ENCODE measurements around the gene YTHDC1. TPM values are rescaled to one million over a fixed set of nuclear protein-coding genes. Genes with fewer than 3 reads are reported as not detected.
"Not testable (repeated sequence)": the region's sequence is repeated elsewhere in the genome, so short reads cannot be mapped to it uniquely, and the experiment has no call there.

The YTHDC1 gene
- 10 to 100 TPM; 81.1 to 84.7 TPM for total RNA-seq

GRCh38 chr4:68349649-68350360 is at the start of gene YTHDC1:
Gene YTHDC1, minus strand, starts transcription at chr4:68350090. Its CDS starts 337 bp downstream, at chr4:68349753.
- Mint-ChIP-seq H3K36me3 (peaks cover 22% of the 10 kb centered on the region), H3K27me3 (peaks cover 3% of the 10 kb centered on the region), H3K4me3 (peak within 1 kb of the TSS; percentile 98), H3K9me3 (no peaks in the 10 kb centered on the region), H3K4me1 (peaks cover 29% of the 10 kb centered on the region), H3K27ac (peak within 1 kb of the TSS; percentile 98)
- peak; percentile 92 for DNase-seq

- no peaks in the 10 kb centered on the region for H3K27me3 Mint-ChIP-seq
- no peak for DNase-seq
- H3K4me1 Mint-ChIP-seq = no peaks in the 10 kb centered on the region
- no peaks in the 10 kb centered on the region for H3K9me3 Mint-ChIP-seq
- no peaks in the 10 kb centered on the region for H3K36me3 Mint-ChIP-seq
- H3K4me3 Mint-ChIP-seq = no peak overlapping the region
- H3K27ac Mint-ChIP-seq = no peak overlapping the region
Measured at GRCh38 chr4:68399306-68399705, 49.4 kb upstream of the YTHDC1 start.

- H3K4me1 Mint-ChIP-seq = no peaks in the 10 kb centered on the region
- no peaks in the 10 kb centered on the region for H3K36me3 Mint-ChIP-seq
- DNase-seq = no peak
- H3K9me3 Mint-ChIP-seq = no peaks in the 10 kb centered on the region
- no peak overlapping the region for H3K4me3 Mint-ChIP-seq
- H3K27me3 Mint-ChIP-seq = no peaks in the 10 kb centered on the region
- no peak overlapping the region for H3K27ac Mint-ChIP-seq
Measured at GRCh38 chr4:68396756-68397155, 46.9 kb upstream of the YTHDC1 start.

GRCh38 chr4:68391436-68391835 is 41.5 kb upstream of the YTHDC1 start:
- H3K36me3 Mint-ChIP-seq = no peaks in the 10 kb centered on the region
- H3K4me3 Mint-ChIP-seq = no peak overlapping the region

GRCh38 chr4:68390205-68390935 is 40.5 kb upstream of the YTHDC1 start:
- H3K4me3 Mint-ChIP-seq = no peak overlapping the region
- no peaks in the 10 kb centered on the region for H3K9me3 Mint-ChIP-seq
- no peak overlapping the region for H3K27ac Mint-ChIP-seq
- H3K4me1 Mint-ChIP-seq = peaks cover 5% of the 10 kb centered on the region
- no peak for DNase-seq
- H3K36me3 Mint-ChIP-seq = no peaks in the 10 kb centered on the region
- no peaks in the 10 kb centered on the region for H3K27me3 Mint-ChIP-seq

More at GRCh38 chr4:68391436-68391835, 41.5 kb upstream of the YTHDC1 start:
- H3K9me3 Mint-ChIP-seq = no peaks in the 10 kb centered on the region
- DNase-seq = no peak
- peaks cover 5% of the 10 kb centered on the region for H3K4me1 Mint-ChIP-seq
- no peak overlapping the region for H3K27ac Mint-ChIP-seq
- no peaks in the 10 kb centered on the region for H3K27me3 Mint-ChIP-seq

GRCh38 chr4:68389386-68389913 is 39.6 kb upstream of the YTHDC1 start:
- not testable (repeated sequence) for H3K36me3 Mint-ChIP-seq, H3K9me3 Mint-ChIP-seq, H3K27ac Mint-ChIP-seq, H3K4me1 Mint-ChIP-seq, DNase-seq, H3K4me3 Mint-ChIP-seq, H3K27me3 Mint-ChIP-seq

DNA sequence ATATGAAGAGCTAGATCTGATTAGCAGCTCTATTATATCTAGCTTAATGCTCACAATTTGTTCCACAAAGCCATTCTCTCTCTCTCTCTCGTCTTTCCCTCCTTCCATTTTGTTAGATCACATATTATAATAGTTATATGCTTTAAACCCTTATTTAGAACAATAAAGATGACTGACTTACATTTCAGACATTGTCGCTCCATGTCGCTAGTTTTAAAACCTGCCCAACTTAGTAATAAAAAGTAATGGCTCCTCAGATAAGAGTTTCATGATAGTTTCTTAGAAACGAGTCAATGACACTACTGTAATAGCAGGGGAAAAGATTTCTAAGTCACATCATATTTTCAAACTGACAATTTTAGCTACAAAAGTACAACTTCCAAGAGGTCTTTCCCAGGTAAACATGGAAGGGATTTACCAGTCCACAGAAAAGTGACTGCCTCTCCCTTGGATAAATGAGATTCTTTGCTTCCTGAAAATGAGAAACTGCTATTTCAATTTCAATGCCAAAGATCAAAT is 38.5 kb upstream of the YTHDC1 start:
- Mint-ChIP-seq H3K4me3 (no peak overlapping the region), H3K36me3 (no peaks in the 10 kb centered on the region), H3K27me3 (no peaks in the 10 kb centered on the region), H3K27ac (no peak overlapping the region), H3K9me3 (no peaks in the 10 kb centered on the region), H3K4me1 (peaks cover 5% of the 10 kb centered on the region)
- no peak for DNase-seq

DNA sequence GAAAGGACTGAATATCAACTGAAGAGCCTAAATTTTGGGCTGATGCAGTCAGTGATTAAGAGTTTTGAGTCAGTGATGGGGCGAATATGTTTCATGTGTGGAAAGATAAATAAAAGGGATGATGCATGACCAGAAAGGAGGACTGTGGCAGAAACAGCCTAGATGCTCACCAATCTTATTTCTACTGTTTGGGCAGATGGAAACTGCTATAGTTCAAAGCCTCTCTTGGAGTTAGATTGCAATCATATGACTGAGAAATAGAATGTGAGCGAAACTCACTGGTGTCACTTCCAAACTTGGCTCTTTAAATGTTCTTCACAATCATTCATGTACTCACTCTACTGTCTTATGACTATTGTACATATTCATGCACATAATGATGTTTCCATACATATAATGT is 35.4 kb upstream of the YTHDC1 start:
- no peaks in the 10 kb centered on the region for H3K36me3 Mint-ChIP-seq

GRCh38 chr4:68383115-68383514 is 33.2 kb upstream of the YTHDC1 start:
- no peaks in the 10 kb centered on the region for H3K4me1 Mint-ChIP-seq
- no peaks in the 10 kb centered on the region for H3K27me3 Mint-ChIP-seq
- H3K9me3 Mint-ChIP-seq = no peaks in the 10 kb centered on the region
- no peak for DNase-seq
- no peaks in the 10 kb centered on the region for H3K36me3 Mint-ChIP-seq
- H3K27ac Mint-ChIP-seq = no peak overlapping the region
- no peak overlapping the region for H3K4me3 Mint-ChIP-seq

More for the DNA sequence above, 35.4 kb upstream of the YTHDC1 start:
- no peak overlapping the region for H3K4me3 Mint-ChIP-seq
- H3K27ac Mint-ChIP-seq = no peak overlapping the region
- no peak for DNase-seq
- no peaks in the 10 kb centered on the region for H3K27me3 Mint-ChIP-seq
- no peaks in the 10 kb centered on the region for H3K9me3 Mint-ChIP-seq
- H3K4me1 Mint-ChIP-seq = peaks cover 2% of the 10 kb centered on the region

GRCh38 chr4:68378226-68378625 is 28.3 kb upstream of the YTHDC1 start:
- no peaks in the 10 kb centered on the region for H3K9me3 Mint-ChIP-seq
- H3K27me3 Mint-ChIP-seq = no peaks in the 10 kb centered on the region
- peaks cover 8% of the 10 kb centered on the region for H3K4me1 Mint-ChIP-seq

GRCh38 chr4:68375667-68376559 is 26.0 kb upstream of the YTHDC1 start:
- Mint-ChIP-seq H3K27ac (no peak overlapping the region), H3K9me3 (no peaks in the 10 kb centered on the region), H3K4me1 (peaks cover 8% of the 10 kb centered on the region), H3K27me3 (no peaks in the 10 kb centered on the region), H3K36me3 (no peaks in the 10 kb centered on the region), H3K4me3 (peak overlapping the region; percentile 80)
- DNase-seq = peak; percentile 19

More at GRCh38 chr4:68378226-68378625, 28.3 kb upstream of the YTHDC1 start:
- Mint-ChIP-seq H3K27ac (no peak overlapping the region), H3K36me3 (no peaks in the 10 kb centered on the region), H3K4me3 (no peak overlapping the region)
- no peak for DNase-seq

DNA sequence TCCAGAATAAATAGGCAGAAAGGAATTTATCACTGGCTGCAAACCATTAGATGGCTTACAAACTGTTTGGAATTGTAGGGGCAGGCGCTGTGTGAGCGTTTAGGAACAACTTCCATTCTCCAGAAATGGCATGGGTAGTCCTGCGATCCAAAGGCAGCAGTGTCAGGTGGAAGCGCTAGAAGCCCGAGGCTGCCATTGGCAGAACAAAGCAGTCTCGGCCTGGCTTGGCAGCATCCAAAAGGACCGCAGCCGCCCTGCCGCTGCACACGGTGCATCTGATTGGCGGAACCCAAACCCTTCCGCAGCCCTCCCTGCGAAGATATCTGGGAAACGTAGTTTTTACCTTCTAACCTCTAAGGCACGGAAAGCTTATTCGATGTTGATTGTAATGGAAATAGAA is 23.6 kb upstream of the YTHDC1 start:
- H3K4me1 Mint-ChIP-seq = peaks cover 13% of the 10 kb centered on the region
- H3K27me3 Mint-ChIP-seq = no peaks in the 10 kb centered on the region
- H3K27ac Mint-ChIP-seq = no peak overlapping the region
- H3K36me3 Mint-ChIP-seq = no peaks in the 10 kb centered on the region
- peak; percentile 70 for DNase-seq
- peak overlapping the region; percentile 54 for H3K4me3 Mint-ChIP-seq
- no peaks in the 10 kb centered on the region for H3K9me3 Mint-ChIP-seq

DNA sequence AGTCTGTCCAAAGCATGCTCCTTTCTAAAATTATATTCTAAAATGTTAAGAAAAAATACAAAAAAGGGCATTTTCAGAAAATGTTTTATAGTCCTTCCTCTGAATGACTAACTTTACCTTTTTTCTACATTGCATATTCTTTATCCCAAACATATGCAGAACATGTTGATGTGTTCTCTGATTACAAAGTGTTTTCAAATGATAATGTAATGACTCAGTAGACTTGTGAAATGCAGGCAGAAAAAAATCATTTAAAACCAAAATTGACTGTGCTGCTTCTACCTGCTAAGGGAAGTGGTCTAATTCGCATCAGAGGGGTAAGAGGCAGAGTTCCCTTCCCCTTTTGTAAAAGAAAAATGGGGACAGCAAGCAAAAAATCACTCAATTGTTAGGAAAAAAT is 22.7 kb upstream of the YTHDC1 start:
- no peak overlapping the region for H3K4me3 Mint-ChIP-seq
- peaks cover under 1% of the 10 kb centered on the region for H3K27me3 Mint-ChIP-seq
- no peaks in the 10 kb centered on the region for H3K9me3 Mint-ChIP-seq
- H3K27ac Mint-ChIP-seq = no peak overlapping the region
- H3K36me3 Mint-ChIP-seq = no peaks in the 10 kb centered on the region
- DNase-seq = no peak
- H3K4me1 Mint-ChIP-seq = peaks cover 16% of the 10 kb centered on the region

- H3K27ac Mint-ChIP-seq = no peak overlapping the region
- H3K9me3 Mint-ChIP-seq = no peaks in the 10 kb centered on the region
- no peak for DNase-seq
- H3K4me3 Mint-ChIP-seq = no peak overlapping the region
- H3K4me1 Mint-ChIP-seq = peaks cover 10% of the 10 kb centered on the region
- peaks cover 1% of the 10 kb centered on the region for H3K36me3 Mint-ChIP-seq
- H3K27me3 Mint-ChIP-seq = peaks cover 7% of the 10 kb centered on the region
Measured at GRCh38 chr4:68369142-68369805, 19.4 kb upstream of the YTHDC1 start.
